OCI-LY3 (cell line): ENCODE results near the gene BNC2.

ENCODE experiments used
- H2AFZ ChIP-seq: fragments of 200-600, 300-600 bp; shearing (Covaris generic); 2 replicates; pipeline ENCODE4 v1.6.0; 2014; ENCODE audit warnings: antibody characterized with exemption, low read depth, low read length
- H3K27ac ChIP-seq: fragments of 200-600, 300-600 bp; sonication (generic); 2 replicates; pipeline ENCODE4 v1.5.1; 2014; ENCODE audit warnings: mild to moderate bottlenecking, low read length, moderate library complexity, mixed read lengths
- H3K27me3 ChIP-seq: fragments of 200-600, 300-600 bp; sonication (generic); 2 replicates; pipeline ENCODE4 v1.6.1; 2014; ENCODE audit warnings: low read depth, low read length, mixed read lengths
- H3K36me3 ChIP-seq: fragments of 200-600, 300-600 bp; sonication (generic); replicated peaks from 2 replicates; pipeline ENCODE3; 2014; ENCODE audit warnings: low read depth, low read length, mixed read lengths
- H3K4me1 ChIP-seq: fragments of 300-600, 200-600 bp; sonication (generic); 2 replicates; pipeline ENCODE4 v1.6.1; 2014; ENCODE audit warnings: low read length, mixed read lengths
- H3K4me2 ChIP-seq: fragments of 200-600, 300-600 bp; sonication (generic); 2 replicates; pipeline ENCODE4 v1.6.1; 2014; ENCODE audit warnings: low read length, mixed read lengths
- H3K4me3 ChIP-seq: fragments of 300-600, 200-600 bp; sonication (generic); 2 replicates; pipeline ENCODE4 v1.5.1; 2014; ENCODE audit warnings: antibody characterized with exemption, mild to moderate bottlenecking, low read length, moderate library complexity
- H3K79me2 ChIP-seq: fragments of 300-600, 200-600 bp; shearing (Covaris generic); 2 replicates; pipeline ENCODE4 v1.6.1; 2014; ENCODE audit warnings: mild to moderate bottlenecking, low read length, mixed read lengths
- H3K9ac ChIP-seq: fragments of 300-600, 200-600 bp; shearing (Covaris generic); 2 replicates; pipeline ENCODE4 v1.6.0; 2014; ENCODE audit warnings: mild to moderate bottlenecking, low read length, moderate library complexity
- H3K9me3 ChIP-seq: fragments of 200-600, 300-600 bp; shearing (Covaris generic); 2 replicates; pipeline ENCODE4 v1.6.1; 2014; ENCODE audit warnings: low read length, mixed read lengths; ENCODE audit not compliant: insufficient read depth
- H4K20me1 ChIP-seq: fragments of 200-600, 300-600 bp; sonication (generic); 2 replicates; pipeline ENCODE4 v1.6.1; 2016; ENCODE audit warnings: low read length, mixed read lengths; ENCODE audit not compliant: insufficient read depth
- EZH2phosphoT487 ChIP-seq: fragments of 200-600 bp; shearing (Covaris generic); IDR thresholded peaks from 2 replicates; pipeline ENCODE4 v1.6.1; 2018; ENCODE audit warnings: antibody characterized with exemption, mixed run types, low read depth
- TF ChIP-seq, protein P1 (sequence below): fragments of 200-600, 300-600 bp; sonication (generic); IDR thresholded peaks from 2 replicates; pipeline ENCODE4 v1.5.1; 2014; ENCODE audit warnings: antibody characterized with exemption, low read length, low read depth

The BNC2 gene

DNA sequence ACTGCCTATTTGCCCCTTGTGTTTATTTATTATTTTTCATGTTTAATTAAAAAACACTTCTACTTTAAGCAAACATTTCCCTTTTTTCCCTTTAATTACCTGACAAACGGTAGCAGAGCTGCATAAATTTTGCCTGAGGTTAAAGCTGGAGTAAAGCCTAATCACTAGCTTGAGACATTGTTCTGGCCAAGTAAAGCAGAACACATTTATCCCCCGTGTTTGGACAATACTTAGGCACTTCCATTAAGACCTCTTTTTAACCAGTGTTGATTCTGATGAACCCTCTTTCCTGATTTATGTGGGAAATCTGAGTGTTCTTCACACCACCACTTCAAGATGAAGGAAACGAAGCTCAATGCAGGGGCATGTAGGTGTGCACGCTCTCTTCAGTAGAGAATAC lies 54.5 kb downstream of the BNC2 start:
- H3K79me2 ChIP-seq: no peaks in the 10 kb centered on the region
- H3K9ac ChIP-seq: no peak overlapping the region
- no peak for TF ChIP-seq EZH2phosphoT487
- TF ChIP-seq, protein P1, sequence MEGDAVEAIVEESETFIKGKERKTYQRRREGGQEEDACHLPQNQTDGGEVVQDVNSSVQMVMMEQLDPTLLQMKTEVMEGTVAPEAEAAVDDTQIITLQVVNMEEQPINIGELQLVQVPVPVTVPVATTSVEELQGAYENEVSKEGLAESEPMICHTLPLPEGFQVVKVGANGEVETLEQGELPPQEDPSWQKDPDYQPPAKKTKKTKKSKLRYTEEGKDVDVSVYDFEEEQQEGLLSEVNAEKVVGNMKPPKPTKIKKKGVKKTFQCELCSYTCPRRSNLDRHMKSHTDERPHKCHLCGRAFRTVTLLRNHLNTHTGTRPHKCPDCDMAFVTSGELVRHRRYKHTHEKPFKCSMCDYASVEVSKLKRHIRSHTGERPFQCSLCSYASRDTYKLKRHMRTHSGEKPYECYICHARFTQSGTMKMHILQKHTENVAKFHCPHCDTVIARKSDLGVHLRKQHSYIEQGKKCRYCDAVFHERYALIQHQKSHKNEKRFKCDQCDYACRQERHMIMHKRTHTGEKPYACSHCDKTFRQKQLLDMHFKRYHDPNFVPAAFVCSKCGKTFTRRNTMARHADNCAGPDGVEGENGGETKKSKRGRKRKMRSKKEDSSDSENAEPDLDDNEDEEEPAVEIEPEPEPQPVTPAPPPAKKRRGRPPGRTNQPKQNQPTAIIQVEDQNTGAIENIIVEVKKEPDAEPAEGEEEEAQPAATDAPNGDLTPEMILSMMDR: no peak
- no peaks in the 10 kb centered on the region for H4K20me1 ChIP-seq
- H3K4me2 ChIP-seq: no peak overlapping the region
- H3K9me3 ChIP-seq: no peaks in the 10 kb centered on the region
- no peak overlapping the region for H2AFZ ChIP-seq
- no peak overlapping the region for H3K4me3 ChIP-seq
- H3K4me1 ChIP-seq: no peaks in the 10 kb centered on the region
- H3K27me3 ChIP-seq: no peaks in the 10 kb centered on the region
- no peaks in the 10 kb centered on the region for H3K36me3 ChIP-seq
- H3K27ac ChIP-seq: no peak overlapping the region

DNA sequence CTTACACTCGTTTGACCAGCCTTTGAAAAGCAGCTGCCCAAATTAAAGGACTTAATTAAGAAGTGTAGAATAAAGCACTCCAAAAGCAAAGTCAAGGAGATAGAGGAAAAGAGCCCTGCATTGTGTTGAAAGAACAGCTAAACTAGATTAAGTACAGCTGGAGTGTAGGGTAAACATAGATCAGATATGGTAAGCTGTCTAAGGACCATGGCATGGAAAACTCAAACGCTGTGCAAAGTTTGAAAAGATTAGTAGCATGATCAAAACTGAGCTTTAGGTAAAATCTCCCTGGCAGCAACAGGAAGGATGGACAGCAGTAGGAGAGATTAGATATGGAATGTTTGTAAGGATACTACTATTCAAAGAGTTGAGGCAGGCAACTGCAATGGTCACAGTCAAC lies 55.4 kb downstream of the BNC2 start:
- H2AFZ ChIP-seq: no peak overlapping the region
- H3K4me1 ChIP-seq: no peaks in the 10 kb centered on the region
- no peak overlapping the region for H3K27ac ChIP-seq
- H3K27me3 ChIP-seq: no peaks in the 10 kb centered on the region
- no peaks in the 10 kb centered on the region for H4K20me1 ChIP-seq
- no peak overlapping the region for H3K4me3 ChIP-seq
- no peaks in the 10 kb centered on the region for H3K79me2 ChIP-seq
- H3K36me3 ChIP-seq: no peaks in the 10 kb centered on the region
- no peaks in the 10 kb centered on the region for H3K9me3 ChIP-seq
- no peak for TF ChIP-seq EZH2phosphoT487
- TF ChIP-seq, protein P1: no peak
- no peak overlapping the region for H3K4me2 ChIP-seq
- H3K9ac ChIP-seq: no peak overlapping the region

DNA sequence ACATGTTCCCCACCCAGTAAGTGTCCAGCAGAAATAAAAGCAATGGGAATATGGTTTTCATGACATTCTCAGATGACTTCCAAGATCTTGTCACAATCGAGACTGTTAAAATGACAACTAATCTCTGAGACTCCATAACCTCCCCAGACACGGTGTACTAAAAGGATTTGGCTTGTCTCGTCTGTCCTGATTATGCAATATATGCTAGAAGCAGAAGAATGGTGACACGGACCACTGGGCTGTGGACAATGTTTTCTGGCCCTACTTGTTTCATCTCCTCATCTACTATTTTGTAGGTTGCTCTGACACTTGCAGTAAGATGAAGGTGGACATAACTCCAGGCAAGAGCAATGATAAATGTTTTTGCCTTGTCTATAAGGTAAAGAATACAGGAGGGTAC lies 56.6 kb downstream of the BNC2 start:
- H3K27ac ChIP-seq: no peak overlapping the region
- no peaks in the 10 kb centered on the region for H3K4me1 ChIP-seq
- no peaks in the 10 kb centered on the region for H3K36me3 ChIP-seq

DNA sequence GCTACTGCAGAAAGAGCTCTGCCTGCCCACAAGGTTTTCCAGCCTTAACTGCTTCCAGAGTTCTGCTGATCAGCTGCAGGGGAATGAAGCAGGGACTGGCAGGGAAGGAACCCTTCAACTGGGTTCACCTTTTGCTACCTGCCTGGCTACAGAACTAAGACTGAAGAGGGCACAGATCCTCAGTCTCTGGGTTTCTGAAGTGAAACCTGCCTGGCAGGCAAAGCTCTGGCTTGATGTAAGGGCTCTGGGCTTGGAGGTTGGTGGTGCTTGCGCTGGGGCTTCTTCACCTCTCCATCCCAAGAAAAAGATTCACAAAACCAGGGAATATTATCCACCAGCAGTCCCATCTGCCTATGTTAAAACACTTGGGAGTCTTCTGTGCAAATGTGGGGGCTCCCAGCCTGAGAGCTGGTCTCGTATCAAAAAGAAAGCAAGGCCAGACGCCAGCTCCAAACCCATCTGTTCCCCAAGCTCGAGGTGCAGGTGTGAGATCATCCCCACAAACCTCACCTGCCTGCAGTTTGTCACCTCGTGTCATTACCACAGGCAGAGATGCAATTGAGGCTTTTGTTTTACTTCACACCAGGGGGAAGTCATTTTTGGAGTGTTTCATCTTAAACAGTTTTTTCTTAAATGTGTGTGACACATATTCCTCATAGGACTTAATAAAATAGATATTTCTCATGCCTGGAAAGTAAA lies 58.3 kb downstream of the BNC2 start:
- no peaks in the 10 kb centered on the region for H3K79me2 ChIP-seq
- no peaks in the 10 kb centered on the region for H3K4me1 ChIP-seq
- H3K4me2 ChIP-seq: no peak overlapping the region
- H3K27ac ChIP-seq: no peak overlapping the region
- no peaks in the 10 kb centered on the region for H3K36me3 ChIP-seq
- H3K9ac ChIP-seq: no peak overlapping the region
- TF ChIP-seq, protein P1: no peak
- TF ChIP-seq EZH2phosphoT487: no peak
- no peaks in the 10 kb centered on the region for H4K20me1 ChIP-seq
- H3K4me3 ChIP-seq: no peak overlapping the region
- no peaks in the 10 kb centered on the region for H3K9me3 ChIP-seq
- H2AFZ ChIP-seq: no peak overlapping the region
- no peaks in the 10 kb centered on the region for H3K27me3 ChIP-seq

More for the DNA sequence above, 56.6 kb downstream of the BNC2 start:
- no peaks in the 10 kb centered on the region for H3K27me3 ChIP-seq
- H3K9me3 ChIP-seq: no peaks in the 10 kb centered on the region
- TF ChIP-seq, protein P1: no peak
- no peak for TF ChIP-seq EZH2phosphoT487
- H3K79me2 ChIP-seq: no peaks in the 10 kb centered on the region
- no peak overlapping the region for H3K9ac ChIP-seq
- H2AFZ ChIP-seq: no peak overlapping the region
- H3K4me3 ChIP-seq: no peak overlapping the region
- no peaks in the 10 kb centered on the region for H4K20me1 ChIP-seq
- H3K4me2 ChIP-seq: no peak overlapping the region
